Body of pancreas (tissue), 4 donors: ENCODE results near the gene LIN7B.

Experiments
- POLR2A ChIP-seq, 3 donors: fragments of 450-650 bp; IDR thresholded peaks; one replicate each; pipeline ENCODE4 v1.6.1; 2016; ENCODE audit warnings: antibody characterized with exemption in 3 of 3, mild to moderate bottlenecking in 2 of 3
- TF ChIP-seq, protein P1 (sequence below), 7 experiments: fragments of 450-650 bp in 4 of 7; fragments of 200-600 bp in 3 of 7; sonication (generic) in 3 of 7; IDR thresholded peaks; one replicate each; pipeline ENCODE4 v1.5.1; 2016 to 2019; ENCODE audit warnings: antibody characterized with exemption in 7 of 7

DNA sequence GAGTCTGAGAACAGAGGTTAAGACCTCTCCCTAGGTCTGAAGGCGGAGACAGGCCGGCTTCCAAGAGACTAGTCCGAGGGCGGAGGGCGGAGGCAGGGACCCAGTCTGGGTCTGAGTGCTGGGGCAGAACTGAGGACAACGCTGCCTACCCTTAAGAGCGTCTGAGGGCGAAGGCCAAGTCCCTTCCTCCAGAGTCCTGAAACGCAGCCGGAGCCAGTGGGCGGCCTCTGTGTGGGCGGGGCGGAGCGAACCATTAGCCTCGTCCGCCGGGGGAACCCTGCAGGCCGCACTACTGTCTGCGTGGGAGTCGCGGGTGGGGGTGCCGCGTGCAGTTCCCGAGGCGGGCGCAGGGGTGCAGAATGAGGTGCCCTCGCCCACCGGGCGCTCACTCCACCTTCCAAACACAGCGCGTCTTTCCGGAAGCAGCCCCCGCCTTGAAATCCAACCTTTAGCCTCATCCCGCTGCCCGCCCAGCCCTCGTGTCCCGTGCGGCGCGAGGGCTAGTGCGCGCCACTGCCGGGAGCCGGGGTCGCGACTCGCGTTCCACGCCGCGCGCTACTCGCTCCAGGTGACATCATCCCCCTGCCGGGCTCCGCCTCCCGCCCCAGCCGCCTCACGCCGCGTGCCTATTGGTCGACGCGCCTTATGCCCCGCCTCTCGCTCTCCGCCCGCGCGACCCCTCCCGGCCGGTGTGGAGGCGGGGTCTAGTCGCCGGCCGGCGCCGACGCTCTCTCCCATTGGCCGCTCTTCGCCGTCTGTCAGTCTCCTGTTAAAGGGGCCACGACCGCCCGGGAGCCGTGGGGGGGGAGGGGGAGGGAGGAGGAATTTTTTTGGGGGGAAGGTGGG, 4.6 kb downstream of the LIN7B start, which contains the start of gene C19orf73:
- TF ChIP-seq, protein P1, sequence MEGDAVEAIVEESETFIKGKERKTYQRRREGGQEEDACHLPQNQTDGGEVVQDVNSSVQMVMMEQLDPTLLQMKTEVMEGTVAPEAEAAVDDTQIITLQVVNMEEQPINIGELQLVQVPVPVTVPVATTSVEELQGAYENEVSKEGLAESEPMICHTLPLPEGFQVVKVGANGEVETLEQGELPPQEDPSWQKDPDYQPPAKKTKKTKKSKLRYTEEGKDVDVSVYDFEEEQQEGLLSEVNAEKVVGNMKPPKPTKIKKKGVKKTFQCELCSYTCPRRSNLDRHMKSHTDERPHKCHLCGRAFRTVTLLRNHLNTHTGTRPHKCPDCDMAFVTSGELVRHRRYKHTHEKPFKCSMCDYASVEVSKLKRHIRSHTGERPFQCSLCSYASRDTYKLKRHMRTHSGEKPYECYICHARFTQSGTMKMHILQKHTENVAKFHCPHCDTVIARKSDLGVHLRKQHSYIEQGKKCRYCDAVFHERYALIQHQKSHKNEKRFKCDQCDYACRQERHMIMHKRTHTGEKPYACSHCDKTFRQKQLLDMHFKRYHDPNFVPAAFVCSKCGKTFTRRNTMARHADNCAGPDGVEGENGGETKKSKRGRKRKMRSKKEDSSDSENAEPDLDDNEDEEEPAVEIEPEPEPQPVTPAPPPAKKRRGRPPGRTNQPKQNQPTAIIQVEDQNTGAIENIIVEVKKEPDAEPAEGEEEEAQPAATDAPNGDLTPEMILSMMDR (IDR thresholded peaks at IDR 0.05), result peak in 3 of 7 experiments; percentile 15 to 35 (median 26)
- TF ChIP-seq POLR2A (IDR thresholded peaks at IDR 0.05), result peak; percentile 70 to 72 (median 71)
